ENCODE measurements around the gene EPS8.

Gene EPS8

GRCh38 chr12:15603474-15604085 lies 185.6 kb downstream of the EPS8 start:
- TF ChIP-seq CTCF (conservative IDR thresholded peaks at IDR 0.05): no peak
- no peak overlapping the region for H3K27ac ChIP-seq

GRCh38 chr12:15602051-15602672 lies 187.0 kb downstream of the EPS8 start:
- no peak overlapping the region for H3K27ac ChIP-seq
- no peak for TF ChIP-seq CTCF (conservative IDR thresholded peaks at IDR 0.05)

- no peak for TF ChIP-seq CTCF (conservative IDR thresholded peaks at IDR 0.05)
- no peak overlapping the region for H3K27ac ChIP-seq
Observed at GRCh38 chr12:15601210-15601800, 187.9 kb downstream of the EPS8 start.

- TF ChIP-seq CTCF (conservative IDR thresholded peaks at IDR 0.05): no peak
- H3K27ac ChIP-seq: no peak overlapping the region; the same call in 1 of the 2 replicates
Observed at GRCh38 chr12:15600223-15600935, 188.8 kb downstream of the EPS8 start.

GRCh38 chr12:15599266-15600037 lies 189.7 kb downstream of the EPS8 start:
- H3K27ac ChIP-seq: peak overlapping the region; percentile 25; the same call in 1 of the 2 replicates
- TF ChIP-seq CTCF (conservative IDR thresholded peaks at IDR 0.05): no peak

- no peak overlapping the region for H3K27ac ChIP-seq
- no peak for TF ChIP-seq CTCF (conservative IDR thresholded peaks at IDR 0.05)
Observed at GRCh38 chr12:15597125-15597830, 191.9 kb downstream of the EPS8 start.
